HT1080 (cell line): Measurements from ENCODE around the gene CFB. TPM values are rescaled to one million over a fixed set of nuclear protein-coding genes. Genes with fewer than 3 reads are reported as not detected.
"Not testable (repeated sequence)": the region's sequence is repeated elsewhere in the genome, so short reads cannot be mapped to it uniquely, and the experiment has no call there.

ENCODE experiments used
- DNase-seq: peaks from one replicate; pipeline ENCODE4 v3.0.0-alpha.2; 2015; ENCODE audit warnings: low read depth
- small RNA-seq: library from RNA; depleted of rRNA; stranded (forward); fragments of <200 nt; gene quantifications from one replicate; pipeline ENCODE3, GENCODE V24; 2014
- total RNA-seq: library from RNA; depleted of rRNA; stranded (reverse); fragments of >200 nt; shearing (Covaris generic); gene quantifications from 2 replicates; pipeline ENCODE4 v1.2.3, GENCODE V29; 2014; rRNA removed

The CFB gene
- total RNA-seq, 1 experiment from 2014 or later, result not detected

- no peak for DNase-seq
Observed at GRCh38 chr6:31970604-31971271, 24.8 kb downstream of the CFB start.

- DNase-seq, result no peak
Observed at GRCh38 chr6:31971279-31971992, 25.5 kb downstream of the CFB start.

- DNase-seq, result peak; percentile 99
Observed at GRCh38 chr6:31971993-31972708, 26.3 kb downstream of the CFB start, which contains the start of gene DXO. TSS of gene DXO (minus strand) at chr6:31972138. CDS start at chr6:31971675, 463 bp downstream.

- no peak for DNase-seq
Observed at GRCh38 chr6:31972709-31973350, 26.9 kb downstream of the CFB start.

GRCh38 chr6:31976065-31976464 is 30.2 kb downstream of the CFB start:
- not testable (repeated sequence) for DNase-seq

- no peak for DNase-seq
Observed at GRCh38 chr6:31977816-31978431, 32.0 kb downstream of the CFB start.

- no peak for DNase-seq
Observed at GRCh38 chr6:31978831-31979230, 32.9 kb downstream of the CFB start.

- no peak for DNase-seq
Observed at GRCh38 chr6:31979238-31979898, 33.5 kb downstream of the CFB start.

GRCh38 chr6:31980195-31980876 is 34.4 kb downstream of the CFB start:
- DNase-seq, result not testable (repeated sequence)

- DNase-seq, result not testable (repeated sequence)
Observed at GRCh38 chr6:31980998-31981397, 35.1 kb downstream of the CFB start.

GRCh38 chr6:31981744-31982143 is 35.8 kb downstream of the CFB start, which contains the start of gene C4A:
TSS of gene C4A (plus strand) at chr6:31982057. CDS start at chr6:31982108, 51 bp downstream.
- not testable (repeated sequence) for DNase-seq

GRCh38 chr6:31989363-31989762 is 43.5 kb downstream of the CFB start:
- DNase-seq, result not testable (repeated sequence)

GRCh38 chr6:31994421-31994820 is 48.5 kb downstream of the CFB start:
- not testable (repeated sequence) for DNase-seq

- DNase-seq, result not testable (repeated sequence)
Observed at GRCh38 chr6:31996385-31996784, 50.5 kb downstream of the CFB start.

Small RNA genes lying within 50 kb of the gene (small RNA-seq; reads per million reads assigned to genes)
- not detected for gene AL645922.1

Other genes starting within 250 kb of the CFB start
- gene ABHD16A, start 242.8 kb upstream of the CFB start, total RNA-seq, result 21.6 and 26.5 TPM in 2 replicates
- gene LY6G6F, start 239.2 kb upstream of the CFB start, total RNA-seq, result not detected in 2 replicates
- not detected in 2 replicates for gene LY6G6D, start 230.7 kb upstream of the CFB start, total RNA-seq
- not detected in 2 replicates for gene LY6G6C, start 224.3 kb upstream of the CFB start, total RNA-seq
- gene MPIG6B, start 222.7 kb upstream of the CFB start, total RNA-seq, result not detected in 2 replicates
- 36.0 and 36.2 TPM in 2 replicates for gene DDAH2, start 216.8 kb upstream of the CFB start, total RNA-seq
- 1,383 and 1,400 TPM in 2 replicates for gene CLIC1, start 209.6 kb upstream of the CFB start, total RNA-seq
- 9.5 and 10.2 TPM in 2 replicates for gene MSH5, start 206.1 kb upstream of the CFB start, total RNA-seq
- gene SAPCD1, start 183.4 kb upstream of the CFB start, total RNA-seq, result 0.64 and 3.5 TPM in 2 replicates
- 0.77 and 0.79 TPM in 2 replicates for gene VWA7, start 168.8 kb upstream of the CFB start, total RNA-seq
- 63.0 and 76.4 TPM in 2 replicates for gene VARS1, start 150.3 kb upstream of the CFB start, total RNA-seq
- 104 and 115 TPM in 2 replicates for gene LSM2, start 139.1 kb upstream of the CFB start, total RNA-seq
- gene HSPA1L, start 130.8 kb upstream of the CFB start, total RNA-seq, result 0.73 and 1.3 TPM in 2 replicates
- 99.6 and 108 TPM in 2 replicates for gene HSPA1A, start 130.6 kb upstream of the CFB start, total RNA-seq
- 134 and 135 TPM in 2 replicates for gene HSPA1B, start 118.4 kb upstream of the CFB start, total RNA-seq
- gene NEU1, start 83.3 kb upstream of the CFB start, total RNA-seq, result 46.3 and 49.5 TPM in 2 replicates
- gene SLC44A4, start 67.1 kb upstream of the CFB start, total RNA-seq, result 0.45 TPM in 1 of 2 replicates, not detected in the other
- 56.7 and 57.5 TPM in 2 replicates for gene EHMT2, start 48.4 kb upstream of the CFB start, total RNA-seq
- gene ZBTB12, start 44.0 kb upstream of the CFB start, total RNA-seq, result 10.8 and 15.1 TPM in 2 replicates
- 0.13 TPM in 1 of 2 replicates, not detected in the other for gene C2, start 18.4 kb upstream of the CFB start, total RNA-seq
- 109 and 116 TPM in 2 replicates for gene NELFE, start 12.9 kb downstream of the CFB start, total RNA-seq
- 31.4 and 39.0 TPM in 2 replicates for gene SKIC2, start 13.1 kb downstream of the CFB start, total RNA-seq
- gene DXO, start 26.0 kb downstream of the CFB start, total RNA-seq, result 25.4 and 30.1 TPM in 2 replicates
- gene C4A, start 36.0 kb downstream of the CFB start, total RNA-seq, result 0.40 TPM in 1 of 2 replicates, not detected in the other
- gene C4B, start 68.7 kb downstream of the CFB start, total RNA-seq, result 0.27 and 1.2 TPM in 2 replicates
- not detected in 2 replicates for gene CYP21A2, start 92.3 kb downstream of the CFB start, total RNA-seq
- gene TNXB, start 163.2 kb downstream of the CFB start, total RNA-seq, result 0.10 and 0.37 TPM in 2 replicates
- 19.5 and 22.6 TPM in 2 replicates for gene ATF6B, start 182.2 kb downstream of the CFB start, total RNA-seq
- 10.4 and 10.5 TPM in 2 replicates for gene FKBPL, start 184.2 kb downstream of the CFB start, total RNA-seq
- 0.37 TPM in 1 of 2 replicates, not detected in the other for gene PRRT1, start 205.8 kb downstream of the CFB start, total RNA-seq
- gene PPT2, start 208.0 kb downstream of the CFB start, total RNA-seq, result 20.4 and 90.2 TPM in 2 replicates
- 1.4 and 2.2 TPM in 2 replicates for gene EGFL8, start 218.5 kb downstream of the CFB start, total RNA-seq
- 55.3 and 89.2 TPM in 2 replicates for gene AGPAT1, start 230.0 kb downstream of the CFB start, total RNA-seq
- gene RNF5, start 232.3 kb downstream of the CFB start, total RNA-seq, result 44.9 and 56.0 TPM in 2 replicates
- gene AGER, start 238.2 kb downstream of the CFB start, total RNA-seq, result 1.3 TPM in 1 of 2 replicates, not detected in the other
- 28.9 and 31.4 TPM in 2 replicates for gene PBX2, start 244.1 kb downstream of the CFB start, total RNA-seq
- 59.9 and 80.6 TPM in 2 replicates for gene GPSM3, start 246.5 kb downstream of the CFB start, total RNA-seq